ENCODE measurements around the gene NPM3.

The NPM3 gene

DNA sequence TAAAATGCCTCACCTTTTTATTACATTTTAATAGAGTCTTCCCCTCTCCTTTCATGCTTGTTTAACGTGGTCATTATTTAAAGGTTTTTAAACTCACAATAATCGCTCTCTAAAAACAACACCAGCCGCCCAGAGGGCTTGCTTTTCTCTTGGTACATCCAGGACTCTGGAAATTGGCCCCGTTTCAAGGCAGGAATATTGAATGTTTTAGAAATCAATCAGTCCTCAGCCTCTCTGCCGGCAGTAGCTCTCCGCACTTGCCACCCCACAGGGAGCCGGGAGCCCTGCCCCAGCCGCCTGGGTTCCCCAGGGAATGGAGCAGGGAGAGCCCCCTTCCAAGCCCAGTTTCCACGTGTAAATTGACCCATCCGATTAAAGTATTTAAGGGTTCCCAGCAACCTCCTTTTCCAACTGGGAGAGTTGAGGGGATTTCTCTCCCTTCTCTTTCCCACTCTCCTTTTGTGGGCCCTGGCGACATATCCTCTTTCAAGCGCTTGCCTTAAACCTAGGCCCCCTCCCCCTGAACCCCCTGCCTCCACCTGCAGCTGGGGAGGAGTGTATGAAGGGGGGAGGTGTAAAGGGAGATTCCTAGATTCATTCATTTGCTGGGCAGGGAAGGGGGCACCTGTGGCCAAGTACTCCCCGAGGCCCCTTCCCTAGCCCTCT lies 9.2 kb downstream of the NPM3 start:
- Histone ChIP-seq H3K9ac (ENCODE audit: insufficient read length) (no peak overlapping the region), H3K27ac (no peak overlapping the region), H3K9me3 (ENCODE audit: low read depth, low read length) (no peaks in the 10 kb centered on the region), H3K36me3 (ENCODE audit: insufficient read depth, low read length) (no peaks in the 10 kb centered on the region), H3K4me3 (no peak overlapping the region)
- no peak for DNase-seq (ENCODE audit: low read depth, low spot score)
- no peak for TF ChIP-seq FOXP2 (optimal IDR thresholded peaks at IDR 0.05; ENCODE audit: control extremely low read depth, extremely low read length, insufficient read depth)
- TF ChIP-seq POLR2AphosphoS5 (IDR thresholded peaks at IDR 0.05; ENCODE audit: borderline replicate concordance, low read depth, low read length): no peak
- no peak for TF ChIP-seq EZH2 (IDR thresholded peaks at IDR 0.05)

DNA sequence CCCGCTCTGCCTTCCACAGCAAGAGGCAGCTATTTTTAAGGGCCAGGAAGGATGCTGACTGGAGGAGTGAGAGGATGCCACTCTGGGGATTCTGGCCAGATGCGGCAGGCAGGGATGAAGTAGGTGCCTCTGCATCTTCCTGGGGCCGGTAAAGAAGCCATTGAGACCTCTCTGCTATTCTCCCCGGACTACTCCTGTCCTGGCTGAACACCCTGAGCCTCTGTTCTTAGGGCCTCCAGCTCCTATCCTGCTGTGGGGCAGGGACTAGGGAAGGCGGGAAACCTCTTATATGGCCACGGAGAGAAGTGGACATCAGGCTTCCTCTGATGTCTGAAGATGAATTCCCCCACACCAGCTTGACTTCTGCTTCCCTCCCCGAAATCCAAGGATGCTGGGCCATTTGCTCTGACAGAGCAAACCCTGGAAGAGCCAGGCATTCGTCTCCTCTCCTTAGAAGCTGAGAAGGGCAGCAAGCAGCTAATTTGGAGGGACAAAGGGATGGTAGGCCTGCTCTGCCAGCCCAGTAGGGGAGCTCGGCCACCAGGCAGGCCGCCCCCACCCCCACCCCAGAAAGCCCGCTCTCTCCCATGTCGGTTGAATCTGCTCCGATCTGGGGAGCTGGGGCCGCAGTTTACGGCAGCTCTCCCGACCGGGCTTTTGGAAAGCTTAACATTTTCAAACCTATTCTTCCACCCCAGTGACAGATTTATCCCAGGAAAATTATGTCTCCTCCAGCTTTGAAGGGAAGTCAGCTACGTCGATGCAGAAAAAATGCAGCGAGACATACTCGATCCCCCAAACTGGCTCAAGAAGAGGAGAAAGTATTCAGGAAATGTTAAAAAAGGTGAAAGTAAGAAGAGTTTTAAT lies 10.1 kb downstream of the NPM3 start:
- no peak for DNase-seq (ENCODE audit: low read depth, low spot score)
- Histone ChIP-seq H3K36me3 (ENCODE audit: insufficient read depth, low read length) (no peaks in the 10 kb centered on the region), H3K4me3 (no peak overlapping the region), H3K9me3 (ENCODE audit: low read depth, low read length) (no peaks in the 10 kb centered on the region), H3K27ac (no peak overlapping the region), H3K9ac (ENCODE audit: insufficient read length) (no peak overlapping the region)
- TF ChIP-seq POLR2AphosphoS5 (IDR thresholded peaks at IDR 0.05; ENCODE audit: borderline replicate concordance, low read depth, low read length): no peak
- no peak for TF ChIP-seq EZH2 (IDR thresholded peaks at IDR 0.05)

DNA sequence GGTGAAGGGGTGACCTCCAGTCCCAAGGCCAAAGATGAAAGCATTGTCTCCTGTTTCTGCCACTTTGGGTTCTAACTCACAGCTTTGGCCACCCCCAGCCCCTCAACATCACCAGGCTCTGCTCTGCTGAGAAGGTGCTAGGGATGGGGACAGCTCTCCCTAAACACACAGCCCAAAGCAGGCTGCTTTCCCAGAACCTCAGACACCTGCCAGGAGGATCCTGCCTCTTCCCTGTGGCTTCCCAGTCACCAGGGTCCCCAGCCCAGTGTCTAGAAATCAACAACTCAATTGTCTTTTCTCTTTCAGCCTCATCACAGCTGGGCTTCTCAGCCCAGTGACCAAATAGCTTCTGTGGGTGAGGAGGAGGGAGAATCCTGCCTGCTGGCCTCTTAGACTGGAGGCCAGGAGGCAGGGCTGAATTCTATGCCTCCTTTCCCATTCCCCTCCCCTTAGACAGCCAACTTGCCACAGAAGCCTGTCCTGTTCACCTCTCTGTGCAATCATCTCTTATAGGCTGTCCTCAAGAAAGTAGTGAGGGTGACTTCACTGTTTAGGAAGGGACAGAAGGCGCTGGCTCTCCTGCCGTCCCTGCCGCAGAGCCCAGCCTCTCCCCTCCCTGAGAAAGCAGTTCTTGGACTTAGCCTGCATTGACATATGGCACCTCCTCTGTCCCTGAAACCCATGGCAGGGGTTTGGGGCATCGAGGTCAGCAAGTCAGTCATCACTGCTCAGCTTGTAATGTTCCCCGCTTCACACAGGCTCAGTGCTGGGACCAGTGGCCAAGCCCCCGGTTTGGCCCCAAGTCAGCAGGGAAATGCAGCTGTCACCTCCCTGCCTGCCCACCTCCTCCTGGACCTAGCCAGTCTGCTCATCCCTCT lies 11.0 kb downstream of the NPM3 start:
- H3K9ac ChIP-seq (ENCODE audit: insufficient read length): no peak overlapping the region
- TF ChIP-seq POLR2AphosphoS5 (IDR thresholded peaks at IDR 0.05; ENCODE audit: borderline replicate concordance, low read depth, low read length): no peak
- no peak for TF ChIP-seq EZH2 (IDR thresholded peaks at IDR 0.05)
- TF ChIP-seq FOXP2 (optimal IDR thresholded peaks at IDR 0.05; ENCODE audit: control extremely low read depth, extremely low read length, insufficient read depth): no peak
- no peaks in the 10 kb centered on the region for H3K9me3 ChIP-seq (ENCODE audit: low read depth, low read length)
- no peaks in the 10 kb centered on the region for H3K36me3 ChIP-seq (ENCODE audit: insufficient read depth, low read length)
- H3K4me3 ChIP-seq: no peak overlapping the region
- H3K27ac ChIP-seq: no peak overlapping the region
- no peak for DNase-seq (ENCODE audit: low read depth, low spot score)

DNA sequence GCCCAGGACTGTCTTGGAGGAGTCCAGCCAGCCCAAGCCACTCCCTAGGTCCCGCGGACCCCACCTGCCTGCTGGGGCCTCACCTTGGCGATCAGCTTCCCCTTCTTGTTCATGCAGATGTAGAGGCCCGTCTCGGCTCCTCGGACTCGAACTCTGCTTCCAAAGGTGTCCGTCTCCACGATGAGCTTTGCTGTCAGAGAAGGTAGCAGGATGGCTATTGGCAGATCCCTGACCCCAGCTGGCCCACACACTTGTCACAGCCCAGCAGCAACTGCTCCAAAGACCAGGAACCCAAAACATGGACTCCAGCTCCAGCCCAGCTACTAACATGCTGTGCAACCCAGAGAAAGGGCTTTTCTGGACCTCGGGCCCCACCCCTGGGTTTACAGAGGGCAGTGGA lies 11.9 kb downstream of the NPM3 start:
- Histone ChIP-seq H3K36me3 (ENCODE audit: insufficient read depth, low read length) (no peaks in the 10 kb centered on the region), H3K4me3 (no peak overlapping the region), H3K9ac (ENCODE audit: insufficient read length) (no peak overlapping the region), H3K9me3 (ENCODE audit: low read depth, low read length) (no peaks in the 10 kb centered on the region), H3K27ac (no peak overlapping the region)
- TF ChIP-seq FOXP2 (optimal IDR thresholded peaks at IDR 0.05; ENCODE audit: control extremely low read depth, extremely low read length, insufficient read depth): no peak
- TF ChIP-seq POLR2AphosphoS5 (IDR thresholded peaks at IDR 0.05; ENCODE audit: borderline replicate concordance, low read depth, low read length): no peak
- TF ChIP-seq EZH2 (IDR thresholded peaks at IDR 0.05): no peak
- no peak for DNase-seq (ENCODE audit: low read depth, low spot score)

DNA sequence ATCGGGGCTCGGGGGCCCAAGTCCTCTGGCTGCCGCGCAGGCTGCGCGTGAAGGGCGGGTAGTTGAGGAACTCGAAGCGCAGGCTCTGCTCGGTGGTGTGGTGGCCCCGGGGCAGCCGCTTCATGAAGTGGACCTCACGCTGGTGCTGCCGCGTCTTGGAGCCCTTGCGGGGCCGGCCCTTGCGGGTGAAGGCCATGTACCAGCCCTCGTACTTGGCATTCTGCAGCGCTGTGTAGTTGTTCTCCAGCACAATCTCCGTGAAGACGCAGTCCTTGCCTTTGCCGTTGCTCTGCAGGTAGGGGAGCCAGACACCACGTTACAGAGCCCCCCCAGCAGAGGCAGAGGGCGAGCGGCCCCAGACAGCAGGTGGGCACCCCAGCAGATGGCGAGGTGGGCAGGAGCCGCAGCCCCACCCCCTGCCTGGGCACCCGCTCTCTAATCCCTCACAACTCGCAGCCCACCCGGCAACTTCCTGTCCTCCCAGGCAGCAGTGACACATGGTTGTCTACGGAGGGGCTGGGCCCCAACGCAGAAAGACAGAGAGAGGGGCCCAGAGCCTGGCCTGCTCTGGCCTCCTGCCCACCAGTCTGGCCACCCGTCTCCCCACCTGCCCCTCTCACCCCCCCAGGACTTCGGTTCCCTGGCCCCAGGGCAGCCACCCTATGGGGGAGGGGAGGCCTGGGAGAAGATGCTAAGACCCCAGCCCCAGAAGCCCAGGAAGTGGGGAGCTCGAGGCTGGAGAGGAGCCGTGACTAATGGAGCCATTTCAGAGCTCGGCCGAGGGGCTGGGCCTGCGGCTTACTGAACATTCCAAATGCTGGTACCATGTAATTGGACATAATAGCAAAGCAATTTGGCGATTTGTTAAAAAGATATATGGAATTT lies 12.7 kb downstream of the NPM3 start:
- H3K9ac ChIP-seq (ENCODE audit: insufficient read length): no peak overlapping the region
- no peak for DNase-seq (ENCODE audit: low read depth, low spot score)
- H3K4me3 ChIP-seq: no peak overlapping the region
- H3K9me3 ChIP-seq (ENCODE audit: low read depth, low read length): no peaks in the 10 kb centered on the region
- TF ChIP-seq POLR2AphosphoS5 (IDR thresholded peaks at IDR 0.05; ENCODE audit: borderline replicate concordance, low read depth, low read length): no peak
- TF ChIP-seq EZH2 (IDR thresholded peaks at IDR 0.05): no peak
- TF ChIP-seq FOXP2 (optimal IDR thresholded peaks at IDR 0.05; ENCODE audit: control extremely low read depth, extremely low read length, insufficient read depth): no peak
- H3K27ac ChIP-seq: no peak overlapping the region
- no peaks in the 10 kb centered on the region for H3K36me3 ChIP-seq (ENCODE audit: insufficient read depth, low read length)

DNA sequence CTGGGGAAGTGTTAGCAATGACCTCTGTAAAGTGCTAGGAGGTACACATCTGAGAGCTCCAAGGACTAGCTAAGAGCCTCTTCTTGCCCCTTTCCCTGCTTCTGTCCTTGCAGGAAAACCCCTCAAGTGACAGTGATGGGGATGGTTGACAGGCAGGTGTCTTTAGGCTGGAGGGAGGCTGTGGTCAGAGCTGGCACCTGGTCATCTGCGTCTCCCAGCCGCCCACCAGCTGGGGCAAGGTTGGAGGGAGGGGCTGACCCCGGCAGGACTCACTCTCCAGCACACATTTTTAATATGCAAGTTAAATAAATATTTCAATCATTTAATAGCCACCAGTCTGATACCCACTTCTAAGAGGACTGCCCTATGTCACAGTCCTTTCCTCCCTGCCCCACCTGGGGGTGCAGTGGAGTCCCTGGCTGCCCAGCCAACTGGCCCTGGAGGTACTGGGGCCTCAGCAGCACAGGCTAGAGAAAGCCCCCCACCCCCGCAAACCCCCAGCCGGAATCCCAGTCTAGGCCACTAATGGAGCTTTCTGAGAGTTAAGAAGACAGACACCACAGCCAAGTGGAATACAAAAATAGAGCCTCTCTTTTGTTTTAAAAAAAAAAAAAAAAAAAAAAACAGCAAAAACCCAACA lies 13.6 kb downstream of the NPM3 start:
- Histone ChIP-seq H3K9me3 (ENCODE audit: low read depth, low read length) (no peaks in the 10 kb centered on the region), H3K36me3 (ENCODE audit: insufficient read depth, low read length) (no peaks in the 10 kb centered on the region), H3K9ac (ENCODE audit: insufficient read length) (no peak overlapping the region), H3K4me3 (no peak overlapping the region), H3K27ac (no peak overlapping the region)
- no peak for DNase-seq (ENCODE audit: low read depth, low spot score)
- TF ChIP-seq POLR2AphosphoS5 (IDR thresholded peaks at IDR 0.05; ENCODE audit: borderline replicate concordance, low read depth, low read length) (no peak), EZH2 (IDR thresholded peaks at IDR 0.05) (no peak), FOXP2 (optimal IDR thresholded peaks at IDR 0.05; ENCODE audit: control extremely low read depth, extremely low read length, insufficient read depth) (no peak)

DNA sequence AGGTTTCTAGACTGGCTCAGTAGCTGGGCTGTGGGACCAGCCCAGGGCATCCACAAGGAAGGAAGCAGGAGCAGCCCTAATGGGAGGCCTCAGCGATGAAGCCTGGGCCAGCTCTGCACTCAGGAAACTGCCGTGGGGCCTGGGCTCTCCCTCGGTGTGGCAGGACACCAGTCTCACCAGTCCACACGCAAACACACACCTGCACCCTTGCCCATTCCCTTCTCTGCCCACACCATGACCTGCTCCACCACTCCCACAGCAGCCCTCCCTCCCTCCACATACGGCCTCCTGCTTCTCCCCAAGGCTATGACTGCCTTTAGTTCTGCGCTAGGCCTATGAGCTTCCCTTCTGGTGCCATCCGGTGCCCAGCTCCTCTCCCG lies 14.5 kb downstream of the NPM3 start:
- Histone ChIP-seq H3K4me3 (no peak overlapping the region), H3K9me3 (ENCODE audit: low read depth, low read length) (no peaks in the 10 kb centered on the region), H3K27ac (no peak overlapping the region), H3K9ac (ENCODE audit: insufficient read length) (no peak overlapping the region), H3K36me3 (ENCODE audit: insufficient read depth, low read length) (no peaks in the 10 kb centered on the region)
- no peak for DNase-seq (ENCODE audit: low read depth, low spot score)
- TF ChIP-seq EZH2 (IDR thresholded peaks at IDR 0.05) (no peak), FOXP2 (optimal IDR thresholded peaks at IDR 0.05; ENCODE audit: control extremely low read depth, extremely low read length, insufficient read depth) (no peak), POLR2AphosphoS5 (IDR thresholded peaks at IDR 0.05; ENCODE audit: borderline replicate concordance, low read depth, low read length) (no peak)
